Thyroid gland (tissue), 4 donors: ENCODE data around the gene GFER. TPM values are rescaled to one million over a fixed set of nuclear protein-coding genes. Genes with fewer than 3 reads are reported as not detected.
A peak's percentile ranks its signal among the peaks of the same experiment; 100 is the strongest.

Experiments used
- DNase-seq, 2 donors: peaks; one replicate each; pipeline ENCODE4 v3.0.0-alpha.2; 2019
- H3K27ac ChIP-seq, 3 donors: fragments of 200-600 bp; sonication (generic); 1 replicate in 2 of 3; 2 replicates in 1 of 3; pipeline ENCODE4 v1.5.1; 2016 to 2019; ENCODE audit warnings: mild to moderate bottlenecking in 1 of 3, moderate library complexity in 1 of 3
- H3K27me3 ChIP-seq: fragments of 200-600 bp; sonication (generic); one replicate; pipeline ENCODE4 v1.5.1; 2019
- H3K36me3 ChIP-seq, 2 donors: fragments of 200-600 bp; sonication (generic); one replicate each; pipeline ENCODE4 v1.5.1; 2016 to 2019
- H3K4me1 ChIP-seq, 2 donors: fragments of 200-600 bp; sonication (generic); one replicate each; pipeline ENCODE4 v1.5.1; 2017 to 2019
- H3K4me3 ChIP-seq, 3 donors: fragments of 200-600 bp; sonication (generic); replicated peaks in 1 of 3; 1 replicate in 2 of 3; 2 replicates in 1 of 3; pipeline ENCODE4 v1.5.1; 2016; ENCODE audit warnings: mild to moderate bottlenecking in 1 of 3
- H3K9me3 ChIP-seq: fragments of 200-600 bp; sonication (generic); one replicate; pipeline ENCODE4 v1.5.1; 2017
- CTCF ChIP-seq, 6 experiments: fragments of 200-600 bp in 3 of 6; fragments of 450-650 bp in 3 of 6; sonication (generic) in 3 of 6; IDR thresholded peaks; one replicate each; pipeline ENCODE4 v1.5.1; 2016 to 2019; ENCODE audit warnings: antibody characterized with exemption in 6 of 6, mild to moderate bottlenecking in 2 of 6, inconsistent platforms in 1 of 6, moderate library complexity in 1 of 6
- POLR2A ChIP-seq, 2 donors: fragments of 450-650 bp; IDR thresholded peaks; one replicate each; pipeline ENCODE4 v1.6.1; 2017; ENCODE audit warnings: antibody characterized with exemption in 2 of 2, mild to moderate bottlenecking in 2 of 2, moderate library complexity in 1 of 2
- WGBS, 2 donors: methylation state at CpG; one replicate each; pipeline ENCODE4 v1.1.5; 2017; 5-methylcytosine and 5-hydroxymethylcytosine counted together
- intact Hi-C: fragments of 100-400 bp; cut with DNase I; formaldehyde crosslinking; loops from one replicate; pipeline ENCODE4 v1.15.1; 2023
- total RNA-seq, 4 donors: library from RNA; depleted of rRNA; stranded (reverse); fragments of >200 nt; gene quantifications; one replicate each; pipeline ENCODE4 v1.2.3, GENCODE V29; 2016

Gene GFER
- total RNA-seq, 4 donors from 2014 or later, result 7.8 to 37.2 (median 22.3) TPM

DNA sequence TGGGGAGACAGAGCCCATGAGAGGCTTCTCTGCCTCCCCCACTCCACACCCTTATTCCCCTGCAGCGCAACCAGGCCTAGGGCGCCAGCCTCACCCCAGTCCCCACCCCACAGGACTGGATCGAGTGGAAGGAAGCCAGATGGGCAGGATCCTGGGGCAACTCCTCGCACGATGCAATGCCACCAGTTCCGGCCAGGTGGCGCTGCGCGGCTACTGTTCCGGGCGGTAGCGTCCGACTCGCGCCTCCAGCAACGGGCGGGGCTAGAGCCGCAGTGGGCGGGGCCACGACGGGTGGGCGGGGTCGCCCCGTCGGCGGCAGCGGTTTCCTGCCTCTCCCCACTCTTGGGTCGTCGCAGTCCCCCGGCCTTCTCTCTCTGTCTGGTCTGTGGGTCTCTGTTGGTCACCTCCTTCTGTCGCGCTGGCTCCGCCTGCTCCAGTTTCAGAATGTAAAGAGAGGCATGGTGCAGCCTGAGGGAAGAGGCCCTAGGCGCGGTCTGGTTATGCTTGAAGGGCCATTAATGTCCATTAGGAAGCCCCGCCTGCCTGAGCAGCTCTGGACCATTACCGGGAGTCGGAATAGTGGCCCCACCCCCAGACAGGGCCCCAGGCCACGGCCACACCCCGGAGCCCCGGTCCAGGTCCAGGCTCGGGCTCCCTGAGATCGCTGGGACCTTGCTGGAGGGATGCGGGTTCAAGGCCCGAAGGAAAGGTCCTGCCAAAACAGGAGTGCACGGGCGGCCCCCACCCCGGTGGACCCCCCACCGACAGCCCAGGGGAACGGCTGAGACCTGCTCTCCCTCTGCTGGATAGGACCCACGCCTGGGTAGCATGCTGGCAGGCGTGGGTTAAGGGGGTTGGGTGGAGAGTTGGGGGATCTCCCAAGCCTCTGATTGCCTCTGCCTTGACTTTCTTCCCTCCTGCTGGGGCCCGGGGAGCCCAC is 39.4 kb downstream of the GFER start:
- intact Hi-C loops, result loop anchor here (5.0 kb wide), 1 partner anchor 129 kb away; no protein-coding TSS in a partner anchor
- TF ChIP-seq CTCF (IDR thresholded peaks at IDR 0.05) (peak; percentile 89 to 99 (median 98)), POLR2A (IDR thresholded peaks at IDR 0.05) (peak in 1 of 2 donors; percentile 51)
- WGBS, 2 donors, result 9 to 27% methylated on average over 13 to 31 of the region's 53 CpGs
- peaks cover 7% of the 10 kb centered on the region for H3K27me3 ChIP-seq
- H3K36me3 ChIP-seq, result no peaks in the 10 kb centered on the region
- peak overlapping the region; percentile 31 to 68 (median 37) for H3K27ac ChIP-seq
- peak; percentile 91 for DNase-seq
- peak overlapping the region in 1 of 3 donors; percentile 17 for H3K4me3 ChIP-seq
- no peaks in the 10 kb centered on the region for H3K9me3 ChIP-seq
- peaks cover 11 to 50% of the 10 kb centered on the region in 2 donors for H3K4me1 ChIP-seq

DNA sequence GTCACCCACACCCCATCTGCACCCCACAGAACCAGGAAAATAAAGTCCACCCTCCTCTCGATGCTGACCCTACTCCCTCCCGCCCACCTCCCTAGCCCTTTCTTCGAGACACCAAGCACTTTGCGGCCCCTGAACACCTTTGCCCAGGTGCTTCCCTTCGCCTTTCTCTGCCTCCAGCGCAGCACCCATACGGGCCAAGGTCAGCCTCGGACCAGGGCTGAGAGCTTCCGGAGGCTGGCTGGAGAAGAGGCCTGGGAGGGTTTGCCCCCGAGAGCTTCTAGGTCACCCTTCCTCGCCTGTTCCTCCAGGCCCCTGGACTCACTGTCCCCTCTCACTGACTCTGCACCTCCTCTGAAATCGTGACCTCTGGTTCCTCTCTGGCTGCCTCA is 40.0 kb downstream of the GFER start:
- Histone ChIP-seq H3K4me1 (peaks cover 11 to 56% of the 10 kb centered on the region in 2 donors), H3K4me3 (no peak overlapping the region)

GRCh38 chr16:2025251-2025650 is 41.3 kb downstream of the GFER start:
- Histone ChIP-seq H3K4me3 (no peak overlapping the region), H3K4me1 (peaks cover 11 to 46% of the 10 kb centered on the region in 2 donors), H3K27me3 (peaks cover 4% of the 10 kb centered on the region), H3K9me3 (no peaks in the 10 kb centered on the region), H3K36me3 (no peaks in the 10 kb centered on the region), H3K27ac (no peak overlapping the region)
- TF ChIP-seq POLR2A (IDR thresholded peaks at IDR 0.05), result no peak
- 96 to 100% methylated on average over 3 to 14 of the region's 14 CpGs for WGBS, 2 donors
- intact Hi-C loops, result no loop called here
- DNase-seq, result no peak

More for the DNA sequence above, 40.0 kb downstream of the GFER start:
- peaks cover 7% of the 10 kb centered on the region for H3K27me3 ChIP-seq
- TF ChIP-seq CTCF (IDR thresholded peaks at IDR 0.05) (no peak), POLR2A (IDR thresholded peaks at IDR 0.05) (no peak)
- H3K36me3 ChIP-seq, result no peaks in the 10 kb centered on the region
- no peak for DNase-seq
- WGBS, 2 donors, result 87 to 97% methylated on average over 12 of the region's 12 CpGs
- no peaks in the 10 kb centered on the region for H3K9me3 ChIP-seq
- H3K27ac ChIP-seq, result peak overlapping the region in 2 of 3 donors; percentile 31 to 37
- intact Hi-C loops, result loop anchor here (5.0 kb wide), 1 partner anchor 128 kb away; no protein-coding TSS in a partner anchor

- peak overlapping the region in 1 of 3 donors; percentile 31 for H3K4me3 ChIP-seq
- H3K36me3 ChIP-seq, result no peaks in the 10 kb centered on the region
- no peaks in the 10 kb centered on the region for H3K9me3 ChIP-seq
- H3K27ac ChIP-seq, result peak overlapping the region in 2 of 3 donors; percentile 50 to 56
- no peak for DNase-seq
- TF ChIP-seq POLR2A (IDR thresholded peaks at IDR 0.05), result no peak
- no peak for TF ChIP-seq CTCF (IDR thresholded peaks at IDR 0.05)
- 80 to 88% methylated on average over 12 to 15 of the region's 16 CpGs for whole genome bisulfite sequencing, 2 donors
- intact Hi-C loops, result loop anchor here (2.0 kb wide), 1 partner anchor 19 kb away; no protein-coding TSS in a partner anchor
- H3K27me3 ChIP-seq, result no peaks in the 10 kb centered on the region
- H3K4me1 ChIP-seq, result peaks cover 11 to 40% of the 10 kb centered on the region in 2 donors
Measured at GRCh38 chr16:2025878-2026460, 42.0 kb downstream of the GFER start.

DNA sequence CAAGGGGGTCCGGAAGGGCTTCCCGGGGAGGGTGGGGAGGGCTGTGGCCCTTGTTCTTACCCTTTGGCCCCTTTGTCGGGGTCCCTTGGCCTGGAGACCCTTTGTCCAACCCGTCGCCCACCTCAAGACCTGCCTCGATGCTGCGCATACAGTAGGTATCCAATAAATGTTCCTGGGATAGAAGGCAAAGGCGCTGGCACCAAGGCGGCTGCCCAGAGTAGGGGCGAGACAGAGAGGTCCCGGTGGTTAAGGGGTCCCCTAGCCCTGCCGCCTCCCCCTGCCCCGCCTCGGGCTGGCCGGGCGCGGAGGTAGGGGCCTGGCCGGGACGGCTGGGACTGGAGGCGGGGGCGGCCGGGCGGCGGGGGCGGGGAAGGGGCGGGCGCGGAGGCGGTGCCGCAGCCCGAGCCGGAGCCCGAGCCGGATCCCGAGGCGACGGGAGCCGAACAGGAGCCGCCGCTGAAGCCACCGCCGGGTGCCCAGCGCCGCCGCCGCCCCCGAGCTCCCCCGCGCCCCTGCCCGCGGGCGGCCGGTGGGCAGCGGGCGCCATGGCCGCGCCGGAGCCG is 42.5 kb downstream of the GFER start, which contains the start of gene NHERF2:
Gene NHERF2 (plus strand): TSS at position 442 of the 563 bp plus-strand sequence. CDS start 104 bp downstream, at position 546.
- Histone ChIP-seq H3K4me1 (peaks cover 11 to 40% of the 10 kb centered on the region in 2 donors), H3K27me3 (no peaks in the 10 kb centered on the region), H3K36me3 (no peaks in the 10 kb centered on the region), H3K4me3 (peak within 1 kb of the TSS in 2 of 3 donors; percentile 51 to 65), H3K27ac (peak within 1 kb of the TSS in 2 of 3 donors; percentile 50 to 61), H3K9me3 (no peaks in the 10 kb centered on the region)
- intact Hi-C loops, result loop anchor here (2.0 kb wide), 1 partner anchor 18 kb away; no protein-coding TSS in a partner anchor
- peak; percentile 46 for DNase-seq
- 24% methylated on average over 18 of the region's 59 CpGs; no CpG with 5 or more reads in 1 of the 2 donors for WGBS, 2 donors
- TF ChIP-seq CTCF (IDR thresholded peaks at IDR 0.05) (no peak), POLR2A (IDR thresholded peaks at IDR 0.05) (peak in 1 of 2 donors; percentile 42)
